ENCODE results near the gene OBSCN. TPM values are rescaled to one million over a fixed set of nuclear protein-coding genes. Genes with fewer than 3 reads are reported as not detected.
"Not testable (repeated sequence)": the region's sequence is repeated elsewhere in the genome, so short reads cannot be mapped to it uniquely, and the experiment has no call there.

Gene OBSCN
- total RNA-seq, 2 donors from 2014 or later = 5.3 to 8.0 TPM

- ATAC-seq (no peak), DNase-seq (no peak)
- intact Hi-C loops (cut with DNase I, micrococcal nuclease) = no loop called here
These were observed 12.3 kb downstream of the OBSCN start for GRCh38 chr1:228219962-228220780.

GRCh38 chr1:228221097-228221496, 13.3 kb downstream of the OBSCN start:
- ATAC-seq; intact Hi-C loops (cut with DNase I, micrococcal nuclease); DNase-seq: not testable (repeated sequence)

DNA sequence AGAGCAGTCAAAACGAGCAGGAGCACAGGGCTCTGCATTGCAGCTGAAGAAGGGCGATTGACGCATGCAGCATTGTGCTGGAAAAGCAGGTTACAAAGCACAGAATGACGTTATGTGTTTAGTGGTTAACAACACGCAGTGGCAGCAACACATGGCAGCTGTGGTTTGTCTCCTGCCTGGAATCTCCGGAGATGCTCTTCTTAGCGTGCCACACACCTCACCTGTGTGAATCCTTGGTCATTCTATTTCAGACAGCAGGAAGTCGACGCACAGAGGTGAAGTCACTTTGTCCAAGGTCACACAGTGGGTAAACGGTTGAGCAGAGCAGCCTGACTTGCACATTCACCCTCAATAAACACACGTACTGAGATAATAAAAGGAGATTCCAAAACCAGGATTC, 14.7 kb downstream of the OBSCN start:
- DNase-seq (no peak), ATAC-seq (no peak)
- intact Hi-C loops (cut with DNase I, micrococcal nuclease) = no loop called here

- intact Hi-C loops (cut with DNase I, micrococcal nuclease) = no loop called here
- no peak for DNase-seq
- ATAC-seq = no peak
These were observed 16.6 kb downstream of the OBSCN start for GRCh38 chr1:228224198-228225164.

GRCh38 chr1:228225165-228225710, 17.4 kb downstream of the OBSCN start:
- DNase-seq = no peak
- intact Hi-C loops (cut with DNase I, micrococcal nuclease) = no loop called here
- ATAC-seq = no peak

DNA sequence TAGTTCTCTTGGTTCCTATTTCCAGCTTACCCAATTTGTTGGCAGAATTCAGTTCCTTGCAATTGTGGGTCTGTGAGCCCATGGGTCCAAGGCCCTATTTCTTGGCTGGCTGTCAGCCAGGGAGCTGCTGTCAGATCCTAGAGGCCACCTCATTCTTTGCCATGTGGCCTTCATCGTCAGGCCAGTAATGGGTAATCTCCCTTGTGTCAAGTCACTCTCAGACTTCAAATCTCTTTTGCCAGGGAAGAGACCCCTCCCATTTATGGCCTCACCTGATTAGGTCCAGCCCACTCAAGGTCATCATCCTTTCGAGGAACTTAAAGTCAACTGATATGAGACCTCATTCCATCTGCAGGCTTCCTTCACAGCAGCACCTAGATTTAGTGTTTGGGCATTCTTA, 17.9 kb downstream of the OBSCN start:
- ATAC-seq (no peak), DNase-seq (no peak)
- intact Hi-C loops (cut with DNase I, micrococcal nuclease) = no loop called here

GRCh38 chr1:228226141-228226874, 18.5 kb downstream of the OBSCN start:
- DNase-seq = no peak
- intact Hi-C loops (cut with DNase I, micrococcal nuclease) = no loop called here
- ATAC-seq = no peak

DNA sequence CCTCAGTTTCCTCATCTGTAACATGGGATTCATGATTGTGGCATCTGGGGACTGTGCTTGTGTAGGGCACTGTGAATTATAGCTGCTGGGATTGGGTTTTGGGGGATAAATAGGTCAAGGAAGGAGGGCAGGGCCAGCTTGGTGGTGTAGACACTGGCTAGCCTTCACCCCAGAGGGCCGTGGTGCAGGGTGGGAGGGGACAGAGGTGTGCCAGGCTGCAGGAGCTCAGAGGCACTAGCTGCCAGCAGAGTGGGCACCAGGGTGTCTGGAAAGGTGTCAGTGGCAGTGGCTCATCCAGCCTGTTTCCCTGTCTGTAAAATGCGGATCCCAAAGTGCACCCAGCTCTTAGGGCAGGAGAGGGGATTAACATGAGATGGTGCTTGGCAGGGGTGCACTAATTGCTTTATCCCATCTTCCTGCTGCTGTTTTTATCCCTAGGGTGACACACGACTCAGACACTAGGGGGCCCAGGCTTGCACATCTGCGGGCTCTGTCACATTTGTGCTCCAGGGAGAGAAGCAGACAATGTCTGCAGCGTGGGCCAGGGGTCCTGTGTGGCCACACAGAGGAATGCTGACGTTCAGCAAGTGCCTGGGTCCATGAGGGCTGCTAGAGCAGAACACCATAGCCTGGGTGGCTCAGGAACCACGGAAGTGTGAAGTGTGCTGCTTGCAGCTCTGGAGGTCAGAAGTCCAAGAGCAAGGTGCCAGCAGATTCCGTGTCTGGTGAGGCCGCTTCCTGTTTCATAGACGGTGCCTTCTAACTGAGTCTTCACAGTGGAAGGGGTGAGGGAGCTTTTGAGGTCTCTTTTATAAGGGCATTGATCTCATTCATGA, 19.3 kb downstream of the OBSCN start:
- peak; percentile 57 to 63 for DNase-seq
- peak; percentile 100 for ATAC-seq
- intact Hi-C loops (cut with DNase I, micrococcal nuclease) = no loop called here

DNA sequence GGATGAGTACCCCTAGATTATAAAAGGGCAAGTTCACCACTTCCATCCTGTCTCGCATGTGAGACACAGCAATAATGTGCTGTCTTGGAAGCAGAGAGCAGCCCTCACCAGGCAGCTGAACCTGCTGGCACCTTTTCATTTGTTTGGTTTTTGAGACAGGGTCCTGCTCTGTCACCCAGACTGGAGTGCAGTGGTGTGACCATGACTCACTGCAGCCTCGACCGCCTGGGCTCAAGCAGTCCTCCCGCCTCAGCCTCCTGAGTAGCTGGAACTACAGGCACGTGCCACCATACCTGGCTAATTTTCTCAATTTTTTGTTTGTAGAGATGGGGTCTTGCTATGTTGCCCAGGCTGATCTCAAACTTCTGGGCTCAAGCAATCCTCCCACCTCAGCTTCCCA, 20.3 kb downstream of the OBSCN start:
- ATAC-seq; DNase-seq; intact Hi-C loops (cut with DNase I, micrococcal nuclease): not testable (repeated sequence)

GRCh38 chr1:228228601-228229074, 20.8 kb downstream of the OBSCN start:
- ATAC-seq = no peak
- intact Hi-C loops (cut with DNase I, micrococcal nuclease) = no loop called here
- DNase-seq = no peak

DNA sequence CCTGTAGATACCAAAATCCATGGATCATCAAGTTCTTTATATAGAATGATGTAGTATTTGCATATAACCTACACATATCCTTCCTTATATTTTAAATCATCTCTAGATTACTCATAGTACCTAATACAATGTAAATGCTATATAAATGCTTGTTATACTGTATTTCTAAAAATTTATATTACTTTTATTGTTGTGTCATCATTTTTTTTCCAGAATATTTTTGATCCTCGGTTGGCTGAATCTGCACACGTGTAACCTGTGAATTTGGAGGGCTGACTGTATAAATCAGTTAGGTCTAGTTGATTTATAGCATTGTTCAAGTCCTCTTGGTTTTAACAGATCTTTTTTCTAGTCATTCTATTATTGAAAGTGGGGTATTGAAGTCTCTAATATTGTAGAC, 23.3 kb downstream of the OBSCN start:
- no peak for ATAC-seq
- intact Hi-C loops (cut with DNase I, micrococcal nuclease) = no loop called here
- no peak for DNase-seq

DNA sequence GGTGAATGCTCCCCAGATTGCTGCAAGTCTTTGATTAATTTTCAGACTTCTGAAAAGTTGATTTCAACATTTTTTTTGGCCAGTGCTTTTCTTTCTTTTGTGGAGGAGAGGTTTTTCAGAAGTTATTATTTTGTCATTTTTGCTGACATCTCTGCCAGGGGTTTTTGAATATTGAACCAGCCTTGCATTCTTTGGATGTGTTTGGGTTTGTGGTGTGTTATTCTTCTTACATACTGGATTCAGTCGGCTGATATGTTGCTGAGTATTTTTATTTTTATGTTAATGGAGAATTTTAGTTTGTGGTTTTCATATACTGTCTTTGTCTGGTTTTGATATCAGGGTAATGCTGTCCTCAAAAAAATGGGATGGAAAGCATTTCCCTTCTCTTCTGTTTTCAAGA, 25.3 kb downstream of the OBSCN start:
- intact Hi-C loops (cut with DNase I, micrococcal nuclease) = no loop called here
- no peak for DNase-seq
- no peak for ATAC-seq

DNA sequence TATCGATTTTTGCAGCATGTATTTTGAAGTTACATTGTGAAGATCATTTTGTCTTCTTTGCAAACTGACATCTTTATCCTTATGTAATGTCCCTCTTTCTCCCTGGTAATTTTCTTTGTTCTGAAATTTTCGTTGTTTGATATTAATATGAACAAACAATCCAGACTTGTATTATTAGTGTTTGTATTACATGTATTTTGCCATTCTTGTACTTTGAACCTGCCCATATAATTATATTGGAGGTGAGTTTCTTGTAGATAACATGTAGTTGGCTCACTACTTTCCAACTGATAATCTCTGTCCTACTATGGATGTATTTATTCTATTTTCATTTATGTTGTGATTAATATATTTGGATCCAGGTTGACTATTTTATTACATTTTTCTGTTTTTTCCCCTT, 27.1 kb downstream of the OBSCN start:
- intact Hi-C loops (cut with DNase I, micrococcal nuclease) = no loop called here
- DNase-seq (no peak), ATAC-seq (no peak)

- intact Hi-C loops (cut with DNase I, micrococcal nuclease) = no loop called here
- ATAC-seq (peak; percentile 78), DNase-seq (peak in 1 of 2 donors; percentile 75)
These were observed 28.9 kb downstream of the OBSCN start for GRCh38 chr1:228236744-228237143.

- intact Hi-C loops (cut with DNase I, micrococcal nuclease) = no loop called here
- DNase-seq (no peak), ATAC-seq (no peak)
These were observed 30.2 kb downstream of the OBSCN start for GRCh38 chr1:228238007-228238406.

DNA sequence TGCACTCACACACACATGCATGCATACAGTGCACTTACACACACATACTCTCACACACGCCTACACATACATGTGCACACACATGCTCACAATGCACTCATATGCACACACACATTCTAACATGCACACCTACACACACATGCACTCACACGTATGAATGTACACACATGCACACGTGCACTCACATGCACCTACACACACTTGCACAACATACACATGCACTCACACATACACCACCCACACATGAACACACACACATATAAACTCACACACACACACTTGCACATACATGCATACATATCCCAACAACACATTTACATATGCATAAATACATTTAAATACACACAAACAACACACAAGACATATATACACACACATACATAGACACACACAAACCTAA, 30.6 kb downstream of the OBSCN start:
- intact Hi-C loops (cut with DNase I, micrococcal nuclease) = no loop called here
- DNase-seq (no peak), ATAC-seq (no peak)

DNA sequence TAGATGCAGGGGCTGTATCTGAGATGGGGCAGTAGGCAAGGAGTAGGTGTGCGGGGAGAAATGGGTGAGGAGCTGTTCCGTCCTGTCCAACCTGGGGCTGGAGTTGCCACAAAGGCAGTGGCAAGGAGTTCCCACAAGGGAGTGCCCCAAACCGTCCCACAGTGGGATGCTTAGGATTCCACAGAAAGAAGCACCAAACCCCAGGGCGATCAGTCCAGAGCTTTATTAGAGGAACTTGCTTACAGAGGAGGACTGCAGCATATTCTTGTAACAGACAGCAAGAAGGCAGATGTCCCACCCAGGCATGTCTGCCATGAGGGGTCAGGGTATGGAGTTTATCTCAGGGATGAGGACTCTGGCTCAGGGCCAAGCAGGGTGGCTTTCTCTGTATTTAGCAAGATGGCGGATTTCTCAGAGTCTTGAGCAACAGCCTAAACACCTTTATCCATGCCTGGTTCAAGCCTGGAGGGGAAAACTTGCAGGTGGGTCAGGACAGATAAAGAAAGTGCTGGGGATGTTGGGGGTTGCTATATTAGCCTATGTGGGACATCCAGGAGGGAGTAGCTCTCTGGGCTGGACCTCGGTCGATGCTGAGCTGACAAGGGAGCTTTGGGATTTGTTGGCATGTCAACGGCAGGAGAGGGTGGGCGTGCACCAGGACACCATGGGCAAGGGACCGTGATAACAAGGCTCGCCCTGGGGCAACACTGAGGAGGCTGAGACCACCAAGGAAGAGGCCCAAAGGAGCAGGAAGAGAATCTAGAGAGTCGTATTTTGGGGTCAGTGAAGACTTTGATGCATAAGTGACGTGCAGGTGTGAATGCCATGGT, 32.8 kb downstream of the OBSCN start:
- no peak for DNase-seq
- intact Hi-C loops (cut with DNase I, micrococcal nuclease) = no loop called here
- no peak for ATAC-seq
